ENCODE measurements around the gene SGMS1. TPM values are rescaled to one million over a fixed set of nuclear protein-coding genes. Genes with fewer than 3 reads are reported as not detected.
A peak's percentile ranks its signal among the peaks of the same experiment; 100 is the strongest.

Gene SGMS1
- total RNA-seq, 1 donor from 2014 or later = 25.6 TPM

DNA sequence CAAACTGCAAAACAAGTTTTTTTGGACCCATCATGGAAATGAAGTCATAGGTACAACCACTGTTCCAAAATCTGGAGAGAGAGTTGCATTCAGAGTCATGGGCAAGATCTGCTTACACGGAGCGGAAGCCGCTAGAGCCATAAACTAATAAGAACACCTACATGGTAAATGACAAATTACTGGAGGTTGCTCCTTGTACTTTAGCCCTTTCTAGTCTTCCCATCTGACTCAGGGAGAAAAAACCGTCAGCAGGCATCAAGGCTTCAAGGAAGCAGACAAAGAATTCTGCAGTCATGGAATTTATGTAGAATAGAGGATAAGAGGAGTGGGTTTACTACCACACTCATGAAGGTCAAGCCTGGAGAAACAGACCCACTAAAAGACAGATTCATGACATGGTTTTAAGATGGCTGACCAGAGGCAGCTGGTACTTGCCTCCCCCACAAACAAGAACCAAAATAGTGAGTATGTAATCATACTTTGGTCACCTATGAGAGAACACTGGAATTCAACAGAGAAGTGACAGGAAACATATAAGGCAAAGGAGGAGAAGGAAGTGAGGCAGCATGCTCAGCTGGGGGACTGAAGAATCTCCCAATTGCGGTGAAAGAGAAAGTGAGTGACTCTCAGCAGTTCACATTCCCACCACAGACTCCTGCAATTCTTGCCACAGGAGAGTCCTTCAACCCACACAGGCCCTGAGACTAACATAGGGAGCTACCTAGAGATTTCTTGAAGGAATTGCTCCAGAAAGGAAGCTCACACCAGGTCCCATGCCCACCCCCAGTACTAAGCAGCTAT, 330.0 kb downstream of the SGMS1 start:
- Histone ChIP-seq H2AFZ (ENCODE audit: low read depth, low read length) (no peak overlapping the region), H3K9me3 (ENCODE audit: insufficient read depth, low read depth, low read length) (no peaks in the 10 kb centered on the region), H4K20me1 (ENCODE audit: insufficient read depth, low read length) (no peaks in the 10 kb centered on the region), H3K36me3 (ENCODE audit: insufficient read depth, low read length) (no peaks in the 10 kb centered on the region), H3K27ac (ENCODE audit: low read depth, low read length) (no peak overlapping the region), H3K9ac (ENCODE audit: low read length) (no peak overlapping the region), H3K4me3 (ENCODE audit: insufficient read depth, low read depth, low read length) (no peak overlapping the region), H3K79me2 (ENCODE audit: insufficient read depth, low read length) (no peaks in the 10 kb centered on the region), H3K27me3 (ENCODE audit: insufficient read depth, low read length) (no peaks in the 10 kb centered on the region), H3K4me1 (ENCODE audit: insufficient read depth, low read length) (no peaks in the 10 kb centered on the region), H3K4me2 (ENCODE audit: low read length) (no peak overlapping the region)
- FAIRE-seq (no peak), DNase-seq (ENCODE audit: low read depth) (no peak)
- H3K27me3 Mint-ChIP-seq (ENCODE audit: low read depth, unreplicated experiment) = no peaks in the 10 kb centered on the region
- no peaks in the 10 kb centered on the region for H3K4me1 Mint-ChIP-seq (ENCODE audit: low read depth, unreplicated experiment)
- peaks cover 1% of the 10 kb centered on the region for H3K36me3 Mint-ChIP-seq (ENCODE audit: low read depth, unreplicated experiment)
- H3K27ac Mint-ChIP-seq (ENCODE audit: unreplicated experiment) = no peak overlapping the region
- peaks cover 5% of the 10 kb centered on the region for H3K9me3 Mint-ChIP-seq (ENCODE audit: unreplicated experiment)
- TF ChIP-seq, protein P1, sequence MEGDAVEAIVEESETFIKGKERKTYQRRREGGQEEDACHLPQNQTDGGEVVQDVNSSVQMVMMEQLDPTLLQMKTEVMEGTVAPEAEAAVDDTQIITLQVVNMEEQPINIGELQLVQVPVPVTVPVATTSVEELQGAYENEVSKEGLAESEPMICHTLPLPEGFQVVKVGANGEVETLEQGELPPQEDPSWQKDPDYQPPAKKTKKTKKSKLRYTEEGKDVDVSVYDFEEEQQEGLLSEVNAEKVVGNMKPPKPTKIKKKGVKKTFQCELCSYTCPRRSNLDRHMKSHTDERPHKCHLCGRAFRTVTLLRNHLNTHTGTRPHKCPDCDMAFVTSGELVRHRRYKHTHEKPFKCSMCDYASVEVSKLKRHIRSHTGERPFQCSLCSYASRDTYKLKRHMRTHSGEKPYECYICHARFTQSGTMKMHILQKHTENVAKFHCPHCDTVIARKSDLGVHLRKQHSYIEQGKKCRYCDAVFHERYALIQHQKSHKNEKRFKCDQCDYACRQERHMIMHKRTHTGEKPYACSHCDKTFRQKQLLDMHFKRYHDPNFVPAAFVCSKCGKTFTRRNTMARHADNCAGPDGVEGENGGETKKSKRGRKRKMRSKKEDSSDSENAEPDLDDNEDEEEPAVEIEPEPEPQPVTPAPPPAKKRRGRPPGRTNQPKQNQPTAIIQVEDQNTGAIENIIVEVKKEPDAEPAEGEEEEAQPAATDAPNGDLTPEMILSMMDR (IDR thresholded peaks at IDR 0.05; ENCODE audit: insufficient read depth, low read depth, low read length) = no peak
- no peak for TF ChIP-seq EZH2 (IDR thresholded peaks at IDR 0.05; ENCODE audit: insufficient read depth, low read length)
- no peak overlapping the region for H3K4me3 Mint-ChIP-seq (ENCODE audit: unreplicated experiment)

DNA sequence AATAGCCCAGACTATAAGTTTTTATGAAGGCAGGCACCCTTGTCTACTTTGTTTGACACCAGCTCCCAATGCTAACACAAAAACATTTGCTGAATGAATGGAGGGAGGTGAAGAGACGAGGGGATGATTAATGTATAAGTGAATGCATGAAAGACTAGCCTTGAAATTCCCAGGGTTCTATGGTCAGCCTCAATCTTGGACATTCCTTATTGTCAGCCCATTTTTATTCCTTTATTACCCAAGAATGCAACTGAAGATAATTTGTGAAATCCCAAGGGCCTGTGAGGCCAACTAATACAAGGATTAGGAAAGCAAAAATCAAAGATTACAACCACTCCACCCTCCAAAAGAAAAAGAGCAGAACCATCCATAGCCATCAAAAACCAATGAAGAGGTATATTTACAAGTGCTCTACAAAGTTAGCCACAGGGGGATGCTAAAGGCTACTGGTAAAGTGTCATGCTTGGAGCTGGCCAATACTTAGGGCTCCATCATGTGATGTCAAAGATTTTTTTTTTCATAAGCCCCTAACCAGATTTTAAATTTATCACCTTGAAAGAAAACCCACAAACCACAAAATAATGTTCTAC, 332.4 kb downstream of the SGMS1 start:
- Histone ChIP-seq H3K4me3 (ENCODE audit: insufficient read depth, low read depth, low read length) (no peak overlapping the region), H3K79me2 (ENCODE audit: insufficient read depth, low read length) (no peaks in the 10 kb centered on the region), H2AFZ (ENCODE audit: low read depth, low read length) (no peak overlapping the region), H3K4me1 (ENCODE audit: insufficient read depth, low read length) (no peaks in the 10 kb centered on the region), H3K9ac (ENCODE audit: low read length) (no peak overlapping the region), H3K9me3 (ENCODE audit: insufficient read depth, low read depth, low read length) (no peaks in the 10 kb centered on the region), H3K4me2 (ENCODE audit: low read length) (no peak overlapping the region), H3K27me3 (ENCODE audit: insufficient read depth, low read length) (no peaks in the 10 kb centered on the region), H3K36me3 (ENCODE audit: insufficient read depth, low read length) (no peaks in the 10 kb centered on the region), H4K20me1 (ENCODE audit: insufficient read depth, low read length) (no peaks in the 10 kb centered on the region), H3K27ac (ENCODE audit: low read depth, low read length) (no peak overlapping the region)
- Mint-ChIP-seq H3K27me3 (ENCODE audit: low read depth, unreplicated experiment) (no peaks in the 10 kb centered on the region), H3K9me3 (ENCODE audit: unreplicated experiment) (no peaks in the 10 kb centered on the region), H3K27ac (ENCODE audit: unreplicated experiment) (no peak overlapping the region), H3K36me3 (ENCODE audit: low read depth, unreplicated experiment) (peaks cover 1% of the 10 kb centered on the region), H3K4me3 (ENCODE audit: unreplicated experiment) (no peak overlapping the region), H3K4me1 (ENCODE audit: low read depth, unreplicated experiment) (no peaks in the 10 kb centered on the region)
- peak; percentile 3 for DNase-seq (ENCODE audit: low read depth)
- TF ChIP-seq, protein P1 (IDR thresholded peaks at IDR 0.05; ENCODE audit: insufficient read depth, low read depth, low read length) = peak; percentile 32
- no peak for TF ChIP-seq EZH2 (IDR thresholded peaks at IDR 0.05; ENCODE audit: insufficient read depth, low read length)
- no peak for FAIRE-seq

DNA sequence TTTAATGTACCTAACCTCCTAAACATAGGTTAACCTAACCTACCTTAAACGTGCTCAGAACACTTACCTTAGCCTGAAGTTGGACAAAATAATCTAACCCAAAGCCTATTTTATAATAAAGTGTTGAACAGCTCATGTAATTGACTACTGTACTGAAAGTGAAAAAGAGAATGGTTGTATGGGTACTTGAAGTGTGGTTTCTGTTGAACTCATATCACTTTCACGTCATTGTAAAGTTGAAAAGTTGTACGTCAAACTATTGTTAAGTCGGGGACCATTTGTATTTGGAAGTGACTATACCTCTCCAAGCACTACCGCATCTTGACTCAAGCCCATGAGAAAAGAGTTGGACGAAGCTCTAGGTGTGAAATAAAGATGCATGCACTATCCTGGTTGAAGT, 334.6 kb downstream of the SGMS1 start:
- Mint-ChIP-seq H3K27ac (ENCODE audit: unreplicated experiment) (no peak overlapping the region), H3K36me3 (ENCODE audit: low read depth, unreplicated experiment) (no peaks in the 10 kb centered on the region), H3K9me3 (ENCODE audit: unreplicated experiment) (no peaks in the 10 kb centered on the region), H3K27me3 (ENCODE audit: low read depth, unreplicated experiment) (no peaks in the 10 kb centered on the region), H3K4me1 (ENCODE audit: low read depth, unreplicated experiment) (no peaks in the 10 kb centered on the region), H3K4me3 (ENCODE audit: unreplicated experiment) (no peak overlapping the region)
- Histone ChIP-seq H3K79me2 (ENCODE audit: insufficient read depth, low read length) (no peaks in the 10 kb centered on the region), H3K27ac (ENCODE audit: low read depth, low read length) (no peak overlapping the region), H3K4me3 (ENCODE audit: insufficient read depth, low read depth, low read length) (no peak overlapping the region), H3K4me1 (ENCODE audit: insufficient read depth, low read length) (no peaks in the 10 kb centered on the region), H3K9ac (ENCODE audit: low read length) (no peak overlapping the region), H3K4me2 (ENCODE audit: low read length) (no peak overlapping the region), H3K9me3 (ENCODE audit: insufficient read depth, low read depth, low read length) (no peaks in the 10 kb centered on the region), H3K36me3 (ENCODE audit: insufficient read depth, low read length) (no peaks in the 10 kb centered on the region), H4K20me1 (ENCODE audit: insufficient read depth, low read length) (no peaks in the 10 kb centered on the region), H3K27me3 (ENCODE audit: insufficient read depth, low read length) (no peaks in the 10 kb centered on the region), H2AFZ (ENCODE audit: low read depth, low read length) (no peak overlapping the region)
- TF ChIP-seq, protein P1 (IDR thresholded peaks at IDR 0.05; ENCODE audit: insufficient read depth, low read depth, low read length) = no peak
- TF ChIP-seq EZH2 (IDR thresholded peaks at IDR 0.05; ENCODE audit: insufficient read depth, low read length) = no peak
- DNase-seq (ENCODE audit: low read depth) = no peak
- FAIRE-seq = no peak
